Ecto neural progenitor cell (in vitro differentiated cells): ENCODE data around the gene SNX1.
A peak's percentile ranks its signal among the peaks of the same experiment; 100 is the strongest.
"Not testable (repeated sequence)": the region's sequence is repeated elsewhere in the genome, so short reads cannot be mapped to it uniquely, and the experiment has no call there.

Experiments used
- DNase-seq: peaks from one replicate; pipeline ENCODE4 v3.0.0-alpha.2; 2018; ENCODE audit warnings: low spot score

The SNX1 gene, protein sequence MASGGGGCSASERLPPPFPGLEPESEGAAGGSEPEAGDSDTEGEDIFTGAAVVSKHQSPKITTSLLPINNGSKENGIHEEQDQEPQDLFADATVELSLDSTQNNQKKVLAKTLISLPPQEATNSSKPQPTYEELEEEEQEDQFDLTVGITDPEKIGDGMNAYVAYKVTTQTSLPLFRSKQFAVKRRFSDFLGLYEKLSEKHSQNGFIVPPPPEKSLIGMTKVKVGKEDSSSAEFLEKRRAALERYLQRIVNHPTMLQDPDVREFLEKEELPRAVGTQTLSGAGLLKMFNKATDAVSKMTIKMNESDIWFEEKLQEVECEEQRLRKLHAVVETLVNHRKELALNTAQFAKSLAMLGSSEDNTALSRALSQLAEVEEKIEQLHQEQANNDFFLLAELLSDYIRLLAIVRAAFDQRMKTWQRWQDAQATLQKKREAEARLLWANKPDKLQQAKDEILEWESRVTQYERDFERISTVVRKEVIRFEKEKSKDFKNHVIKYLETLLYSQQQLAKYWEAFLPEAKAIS

GRCh38 chr15:64095795-64096667, at the start of gene SNX1:
SNX1 (plus strand) TSS chr15:64095982; CDS start chr15:64096014, 32 bp downstream.
- peak; percentile 95 for DNase-seq

DNA sequence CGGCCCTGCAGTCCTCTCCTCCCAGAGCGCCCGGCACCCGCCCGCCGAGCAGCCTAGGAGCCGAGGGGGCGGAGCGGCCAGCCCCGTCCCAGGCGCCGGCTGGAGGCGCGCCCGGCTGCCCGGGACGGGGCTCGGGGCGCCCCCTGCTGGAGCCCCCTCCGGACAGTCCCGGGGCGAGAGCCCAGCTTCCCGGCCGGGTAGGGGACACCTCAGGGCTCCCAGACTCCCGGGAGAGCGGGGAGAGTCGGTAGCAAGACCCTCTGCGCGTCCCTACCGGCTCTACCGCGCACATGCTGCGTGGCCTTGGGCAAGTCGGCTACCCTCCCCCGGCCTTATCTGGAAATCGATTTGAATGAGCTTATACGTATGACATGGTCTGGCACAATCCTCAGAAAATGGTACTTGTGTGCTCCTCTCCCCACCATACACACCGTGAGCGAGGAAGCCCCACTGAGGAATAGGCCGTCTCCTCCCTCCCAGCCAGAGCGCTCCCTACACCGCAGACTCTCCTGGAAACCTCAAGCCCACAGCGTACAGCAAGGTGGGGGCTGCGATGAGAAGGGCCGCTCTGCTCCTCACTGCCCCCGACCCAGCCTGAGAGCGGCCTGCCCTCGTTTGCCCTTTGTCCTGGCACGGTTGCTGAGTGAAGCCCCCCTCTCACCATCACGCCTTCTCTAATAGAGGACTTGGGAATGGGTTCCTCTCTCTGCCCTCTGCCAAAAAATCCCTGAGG, 49.2 kb upstream of the SNX1 start, which contains the start of gene DAPK2:
Gene DAPK2 (minus strand): TSS at position 65 of the 733 bp plus-strand sequence. CDS start 6,224 bp downstream, outside the sequence.
- peak; percentile 83 for DNase-seq

DNA sequence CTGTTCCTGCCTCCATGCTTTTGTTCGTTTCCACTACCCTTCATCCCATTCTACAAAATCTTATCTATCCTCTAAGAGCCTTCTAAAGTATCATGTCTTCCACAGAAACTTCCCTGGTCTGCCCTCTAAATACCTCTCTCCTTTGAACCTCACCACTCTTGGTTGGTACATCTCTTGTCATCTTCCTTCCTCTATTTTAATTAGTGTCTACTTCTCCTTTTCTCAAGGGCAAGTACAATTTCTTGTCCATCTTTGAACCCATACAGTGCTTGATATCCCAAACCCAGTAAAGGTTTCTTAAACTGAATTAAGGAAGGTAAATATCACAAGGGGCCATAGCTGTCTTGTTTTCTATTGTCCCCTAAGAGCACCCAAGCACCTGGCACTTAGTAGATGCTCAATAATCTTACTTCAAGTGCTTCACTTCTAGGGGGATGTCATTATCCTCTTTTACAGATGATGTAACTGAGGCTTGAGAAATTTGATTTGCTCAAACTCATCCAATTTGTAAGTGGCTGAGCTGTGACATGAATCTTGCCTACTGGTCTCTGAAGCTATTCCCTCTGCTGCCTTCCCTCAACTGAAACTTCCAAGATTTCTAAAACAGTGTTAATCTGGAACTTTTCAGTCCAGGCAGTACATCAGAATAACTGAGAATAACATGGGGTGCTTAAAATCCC, 46.9 kb upstream of the SNX1 start:
- no peak for DNase-seq

GRCh38 chr15:64050281-64051092, 45.3 kb upstream of the SNX1 start:
- DNase-seq: no peak

- no peak for DNase-seq
Measured at GRCh38 chr15:64051093-64051402, 44.7 kb upstream of the SNX1 start.

DNA sequence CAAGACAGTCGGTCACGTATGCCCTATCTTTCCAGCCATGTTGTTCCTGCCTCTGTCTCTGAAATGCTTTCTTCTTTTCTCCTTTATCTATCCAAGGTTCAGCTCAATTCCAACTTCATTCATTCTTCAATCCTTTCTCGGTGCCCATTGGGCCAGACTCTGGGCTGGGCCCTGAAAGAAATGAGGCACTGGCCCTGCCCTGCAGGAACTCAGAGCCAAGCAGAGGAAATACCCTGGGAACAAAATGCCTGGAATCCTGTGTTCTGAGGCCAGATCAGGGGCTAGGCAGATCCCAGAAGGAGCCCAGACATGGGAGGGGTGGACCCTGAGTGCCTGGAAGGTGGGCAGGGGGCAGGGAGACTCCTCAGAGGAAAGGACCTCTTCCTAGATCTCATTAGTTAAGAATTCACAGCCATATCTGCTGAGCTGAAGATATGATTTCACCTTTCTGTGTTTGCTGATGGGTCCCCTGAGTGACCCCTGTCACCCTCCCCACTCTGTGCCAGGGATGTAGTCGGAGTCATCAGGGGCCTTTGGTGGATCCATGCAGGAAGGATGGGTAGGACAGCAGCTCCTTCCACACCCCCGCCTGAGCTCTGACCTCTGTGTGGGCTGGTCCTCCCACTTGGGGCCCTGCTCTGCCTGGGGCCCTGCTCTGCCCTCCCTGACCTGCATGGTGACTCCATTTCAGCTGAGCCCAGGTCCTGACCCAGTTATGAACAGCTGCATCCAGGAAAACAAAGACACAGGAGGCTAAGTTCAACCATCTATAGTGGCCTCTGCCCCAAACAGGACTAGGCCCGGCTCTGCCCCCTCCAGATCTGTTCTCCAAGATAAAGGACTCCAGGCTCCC, 44.1 kb upstream of the SNX1 start:
- DNase-seq: no peak

GRCh38 chr15:64052925-64053491, 42.8 kb upstream of the SNX1 start:
- no peak for DNase-seq

DNA sequence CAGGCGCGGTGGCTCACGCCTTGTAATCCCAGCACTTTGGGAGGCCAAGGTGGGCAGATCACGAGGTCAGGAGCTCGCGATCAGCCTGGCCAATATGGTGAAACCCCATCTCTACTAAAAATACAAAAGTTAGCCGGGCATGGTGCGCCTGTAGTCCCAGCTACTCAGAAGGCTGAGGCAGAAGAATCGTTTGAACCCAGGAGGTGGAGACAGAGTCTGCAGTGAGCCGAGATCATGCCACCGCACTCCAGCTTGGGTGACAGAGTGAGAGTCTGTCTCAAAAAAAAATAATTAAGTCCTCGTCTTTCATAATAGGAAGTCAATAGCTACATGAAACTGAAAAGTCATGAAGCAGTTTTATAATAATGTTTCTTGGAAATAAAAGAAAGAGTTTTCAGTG, 42.1 kb upstream of the SNX1 start:
- not testable (repeated sequence) for DNase-seq

GRCh38 chr15:64058279-64058678, 37.5 kb upstream of the SNX1 start:
- DNase-seq: no peak

GRCh38 chr15:64059104-64059503, 36.7 kb upstream of the SNX1 start:
- not testable (repeated sequence) for DNase-seq

DNA sequence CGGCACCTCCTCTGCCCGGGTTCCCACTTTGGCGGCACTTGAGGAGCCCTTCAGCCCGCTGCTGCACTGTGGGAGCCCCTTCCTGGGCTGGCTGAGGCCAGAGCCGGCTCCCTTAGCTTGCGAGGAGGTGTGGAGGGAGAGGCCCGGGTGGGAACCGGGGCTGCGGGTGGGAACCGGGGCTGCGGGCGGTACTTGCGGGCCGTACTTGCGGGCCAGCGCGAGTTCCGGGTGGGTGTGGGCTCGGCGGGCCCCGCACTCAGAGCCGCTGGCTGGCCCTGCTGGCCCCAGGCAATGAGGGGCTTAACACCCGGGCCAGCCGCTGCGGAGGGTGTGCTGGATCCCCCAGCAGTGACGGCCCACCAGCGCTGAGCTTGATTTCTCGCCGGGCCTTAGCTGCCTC, 35.1 kb upstream of the SNX1 start:
- no peak for DNase-seq

- DNase-seq: no peak
Measured at GRCh38 chr15:64066451-64066850, 29.3 kb upstream of the SNX1 start.

DNA sequence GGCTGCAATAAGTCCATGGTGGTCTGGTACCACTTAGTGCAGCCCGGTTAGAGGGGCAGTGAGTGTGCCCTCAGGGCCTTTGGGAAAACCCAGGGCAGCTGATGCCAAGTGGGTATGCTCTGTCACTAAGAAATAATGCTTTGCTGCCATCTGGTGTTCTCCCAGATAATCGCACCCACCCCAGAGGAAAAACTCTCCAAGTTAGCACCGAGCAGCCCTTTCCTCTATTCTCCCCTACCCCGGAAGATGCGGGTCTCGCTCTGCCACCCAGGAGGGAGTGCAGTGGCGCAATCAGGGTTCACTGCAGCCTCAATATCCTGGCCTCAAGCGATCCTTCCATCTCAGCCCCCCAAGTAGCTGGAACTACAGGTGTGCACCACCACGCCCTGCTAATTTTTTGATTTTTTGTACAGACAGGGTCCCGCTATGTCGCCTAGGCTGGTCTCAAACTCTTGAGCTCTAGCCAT, 28.2 kb upstream of the SNX1 start:
- DNase-seq: peak; percentile 83

- DNase-seq: no peak
Measured at GRCh38 chr15:64068133-64068532, 27.6 kb upstream of the SNX1 start.

GRCh38 chr15:64070106-64070505, 25.7 kb upstream of the SNX1 start:
- DNase-seq: no peak

DNA sequence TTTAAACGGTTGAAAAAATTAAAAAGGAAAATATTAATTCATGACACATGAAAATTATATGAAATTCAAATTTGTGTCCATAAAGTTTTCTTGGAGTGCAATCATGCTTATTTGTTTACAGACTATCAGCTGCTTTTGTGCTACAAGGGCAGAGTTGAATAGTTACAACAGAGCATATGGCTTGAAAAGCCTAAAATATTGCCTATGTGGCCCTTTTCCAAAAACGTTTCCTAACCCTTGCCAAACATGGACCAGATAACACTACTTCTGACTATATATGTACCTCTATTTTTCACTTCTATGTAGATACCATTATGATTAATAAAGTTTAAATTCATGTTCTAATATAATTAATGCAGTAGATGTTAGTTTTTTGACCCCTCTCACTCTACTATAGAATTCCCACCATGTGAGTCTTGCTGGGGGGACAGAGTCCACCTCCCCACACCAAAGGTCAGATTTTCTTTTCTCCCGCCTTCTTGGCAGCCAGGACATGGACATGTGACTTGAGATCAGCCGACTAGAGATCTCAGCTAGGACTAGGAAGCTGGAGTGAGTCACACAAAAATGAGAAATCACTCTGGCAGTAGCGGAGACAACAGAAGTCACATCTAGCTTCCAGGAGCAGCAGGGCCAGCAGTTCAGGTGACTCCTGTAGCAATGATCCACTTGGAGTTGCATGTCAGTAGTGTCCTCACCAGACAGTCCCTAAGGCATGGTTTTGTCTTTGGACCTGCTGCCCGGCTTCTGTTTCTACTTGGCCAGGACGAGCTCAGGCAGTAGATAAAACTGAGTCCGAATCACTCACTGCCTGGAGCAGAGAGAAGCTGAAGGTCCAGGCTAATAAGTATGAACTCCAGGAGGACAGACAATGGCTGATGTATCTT, 24.6 kb upstream of the SNX1 start:
- DNase-seq: no peak

DNA sequence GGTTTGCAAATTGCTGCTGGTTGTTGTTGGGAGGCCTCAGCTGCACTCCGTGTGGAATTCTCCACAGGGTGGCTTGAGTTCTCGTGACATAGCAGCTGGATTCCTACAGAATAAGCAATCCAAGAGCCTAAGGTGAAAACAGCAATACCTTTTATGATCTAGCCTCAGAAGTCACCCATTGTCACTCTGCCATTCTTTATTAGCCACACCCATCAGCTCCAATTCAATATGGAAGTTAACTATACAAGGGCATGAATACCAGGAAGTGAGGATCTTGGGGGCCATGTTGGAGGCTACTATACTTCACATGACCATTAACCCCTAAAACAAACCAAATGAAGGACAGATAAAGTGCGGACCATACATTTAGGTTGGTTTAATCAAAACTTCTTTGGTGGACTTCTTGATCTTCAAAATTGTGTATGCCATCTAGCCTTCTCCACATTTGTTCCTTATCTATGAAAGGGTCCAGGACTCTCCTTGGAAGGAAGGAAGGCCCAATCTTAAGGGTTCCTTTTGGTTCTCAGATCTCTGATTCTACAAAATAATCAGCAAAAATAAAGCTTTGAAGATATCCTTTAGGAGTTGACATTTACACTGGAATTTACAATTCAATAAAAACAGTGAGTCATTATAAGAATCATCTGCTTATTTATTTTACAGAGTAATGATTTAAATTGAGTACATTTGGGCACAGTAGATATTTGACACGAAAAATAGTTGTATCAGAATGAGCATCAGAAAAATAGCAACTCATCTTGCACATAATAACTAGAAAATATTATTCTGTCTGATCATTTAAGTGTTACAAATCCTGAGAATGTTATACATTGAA, 23.6 kb upstream of the SNX1 start:
- DNase-seq: no peak
